Measurements from ENCODE around the gene PSKH1.

Gene PSKH1

DNA sequence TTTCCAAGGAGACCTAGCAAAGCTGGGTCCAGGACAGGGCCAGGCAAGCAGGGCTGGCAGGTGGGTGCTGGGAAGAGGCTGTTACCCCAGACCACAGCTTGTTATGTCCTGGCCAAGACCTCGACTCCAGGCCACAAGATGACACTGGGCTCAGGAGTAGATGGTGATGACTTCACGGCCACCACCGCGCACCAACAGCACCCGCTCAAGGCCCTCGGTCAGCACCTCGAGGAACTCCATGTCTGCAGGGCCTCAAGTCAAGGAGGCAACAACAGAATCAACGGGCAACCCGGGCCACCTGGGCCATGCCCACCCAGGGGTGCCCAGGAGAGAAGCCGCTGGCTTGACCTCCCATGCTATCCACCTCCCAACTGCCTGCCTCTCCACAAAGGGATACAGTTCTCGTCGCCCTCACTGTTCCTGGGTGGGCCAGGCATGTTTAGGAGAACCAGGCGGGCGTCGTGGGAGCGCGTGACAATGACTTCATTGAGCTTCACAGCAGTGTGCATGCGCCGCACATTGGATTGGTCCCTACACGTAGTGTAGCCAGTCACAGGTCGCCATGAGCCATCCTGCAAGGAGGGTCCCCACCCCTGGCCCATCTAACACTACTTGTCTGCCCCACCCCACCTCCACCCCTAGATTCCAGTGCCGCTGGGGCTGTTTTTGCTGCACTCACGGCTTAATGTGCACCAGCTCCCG, 51.8 kb downstream of the PSKH1 start:
- DNase-seq (ENCODE audit: low read depth) = no peak
- TF ChIP-seq, protein P1, sequence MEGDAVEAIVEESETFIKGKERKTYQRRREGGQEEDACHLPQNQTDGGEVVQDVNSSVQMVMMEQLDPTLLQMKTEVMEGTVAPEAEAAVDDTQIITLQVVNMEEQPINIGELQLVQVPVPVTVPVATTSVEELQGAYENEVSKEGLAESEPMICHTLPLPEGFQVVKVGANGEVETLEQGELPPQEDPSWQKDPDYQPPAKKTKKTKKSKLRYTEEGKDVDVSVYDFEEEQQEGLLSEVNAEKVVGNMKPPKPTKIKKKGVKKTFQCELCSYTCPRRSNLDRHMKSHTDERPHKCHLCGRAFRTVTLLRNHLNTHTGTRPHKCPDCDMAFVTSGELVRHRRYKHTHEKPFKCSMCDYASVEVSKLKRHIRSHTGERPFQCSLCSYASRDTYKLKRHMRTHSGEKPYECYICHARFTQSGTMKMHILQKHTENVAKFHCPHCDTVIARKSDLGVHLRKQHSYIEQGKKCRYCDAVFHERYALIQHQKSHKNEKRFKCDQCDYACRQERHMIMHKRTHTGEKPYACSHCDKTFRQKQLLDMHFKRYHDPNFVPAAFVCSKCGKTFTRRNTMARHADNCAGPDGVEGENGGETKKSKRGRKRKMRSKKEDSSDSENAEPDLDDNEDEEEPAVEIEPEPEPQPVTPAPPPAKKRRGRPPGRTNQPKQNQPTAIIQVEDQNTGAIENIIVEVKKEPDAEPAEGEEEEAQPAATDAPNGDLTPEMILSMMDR (IDR thresholded peaks at IDR 0.05; ENCODE audit: insufficient read depth, low read depth, low read length, missing control alignments) = no peak
- no peak overlapping the region for H3K4me3 ChIP-seq (ENCODE audit: low read depth, low read length)

DNA sequence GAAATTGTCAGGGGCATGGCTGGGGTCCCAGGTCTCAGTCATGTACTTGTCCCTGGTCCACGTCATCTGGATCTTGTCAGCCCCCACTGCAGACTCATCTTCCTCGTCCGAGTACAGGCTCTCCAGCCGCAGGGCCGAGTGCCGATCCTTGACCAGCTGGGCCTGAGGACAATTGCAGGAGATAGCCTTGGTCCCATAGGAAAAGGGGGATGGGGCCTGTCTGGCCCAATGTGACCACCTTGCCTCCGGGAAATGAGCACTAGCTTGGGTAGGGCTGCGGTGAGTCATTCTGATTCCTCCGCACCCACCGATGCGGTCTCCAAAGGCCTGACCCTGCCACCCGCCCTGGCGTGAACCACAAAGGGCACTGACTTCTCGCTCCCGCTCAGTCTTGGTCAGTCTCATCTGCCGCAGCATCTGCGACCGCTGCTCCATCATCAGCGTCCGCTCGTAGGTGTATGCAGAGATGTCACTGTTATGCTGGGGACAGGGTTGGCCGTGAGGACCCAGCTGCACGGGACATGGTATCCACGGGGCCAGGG, 52.4 kb downstream of the PSKH1 start:
- TF ChIP-seq, protein P1 (IDR thresholded peaks at IDR 0.05; ENCODE audit: insufficient read depth, low read depth, low read length, missing control alignments) = no peak
- no peak for DNase-seq (ENCODE audit: low read depth)
- H3K4me3 ChIP-seq (ENCODE audit: low read depth, low read length) = no peak overlapping the region

DNA sequence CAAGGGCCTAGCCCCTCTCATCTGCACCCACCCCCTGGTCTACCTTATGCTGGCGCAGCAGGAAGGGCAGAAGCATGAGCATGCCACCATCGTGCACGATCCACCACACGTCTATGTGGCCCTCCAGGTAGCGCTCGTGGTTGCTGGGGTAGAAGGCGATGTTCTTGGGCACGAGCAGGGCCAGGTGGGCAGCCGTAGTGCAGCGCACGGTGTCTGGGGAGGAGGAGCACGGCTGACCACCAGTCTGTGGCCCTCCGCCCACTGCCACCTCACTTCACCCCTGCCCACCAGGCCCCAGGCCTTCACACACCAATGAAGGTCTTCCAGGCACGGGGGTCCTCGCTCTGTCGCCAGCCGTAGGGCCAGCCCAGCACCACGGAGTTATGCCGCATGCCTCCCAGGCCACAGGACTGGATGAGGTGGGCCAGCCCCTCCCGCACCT, 53.1 kb downstream of the PSKH1 start:
- H3K4me3 ChIP-seq (ENCODE audit: low read depth, low read length) = no peak overlapping the region
- TF ChIP-seq, protein P1 (IDR thresholded peaks at IDR 0.05; ENCODE audit: insufficient read depth, low read depth, low read length, missing control alignments) = no peak

DNA sequence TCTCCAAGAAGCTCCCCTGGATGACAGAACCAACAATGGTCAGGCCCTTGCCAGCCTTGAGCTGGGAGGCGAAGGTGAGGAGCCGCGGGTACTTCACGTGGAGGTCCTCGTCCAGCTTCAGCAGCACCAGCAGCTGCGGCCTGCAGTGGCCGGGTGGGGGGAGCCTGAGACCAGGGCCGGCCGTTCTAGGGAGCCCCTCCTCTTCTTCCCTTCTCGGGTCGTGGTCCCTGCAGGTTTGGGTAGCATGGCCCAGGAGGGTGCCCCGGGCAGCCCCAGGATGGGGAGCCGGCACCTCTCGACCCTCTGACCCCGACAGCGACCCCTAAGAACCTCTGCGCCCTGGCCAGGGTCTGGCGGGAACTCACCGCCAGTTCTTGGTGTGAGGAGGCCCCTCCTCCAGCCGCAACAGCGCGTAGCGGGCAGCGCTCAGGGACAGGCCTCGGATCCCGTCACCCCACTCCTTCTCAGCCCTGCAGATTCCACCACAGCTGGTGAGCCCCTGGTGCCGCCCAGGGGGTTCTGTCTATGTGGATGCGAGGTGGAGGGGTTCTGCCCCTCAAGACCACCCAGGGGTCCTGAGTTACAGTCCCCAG, 54.0 kb downstream of the PSKH1 start:
- TF ChIP-seq, protein P1 (IDR thresholded peaks at IDR 0.05; ENCODE audit: insufficient read depth, low read depth, low read length, missing control alignments) = no peak
- H3K4me3 ChIP-seq (ENCODE audit: low read depth, low read length) = no peak overlapping the region
- DNase-seq (ENCODE audit: low read depth) = no peak

More for the DNA sequence above, 53.1 kb downstream of the PSKH1 start:
- DNase-seq (ENCODE audit: low read depth) = no peak

DNA sequence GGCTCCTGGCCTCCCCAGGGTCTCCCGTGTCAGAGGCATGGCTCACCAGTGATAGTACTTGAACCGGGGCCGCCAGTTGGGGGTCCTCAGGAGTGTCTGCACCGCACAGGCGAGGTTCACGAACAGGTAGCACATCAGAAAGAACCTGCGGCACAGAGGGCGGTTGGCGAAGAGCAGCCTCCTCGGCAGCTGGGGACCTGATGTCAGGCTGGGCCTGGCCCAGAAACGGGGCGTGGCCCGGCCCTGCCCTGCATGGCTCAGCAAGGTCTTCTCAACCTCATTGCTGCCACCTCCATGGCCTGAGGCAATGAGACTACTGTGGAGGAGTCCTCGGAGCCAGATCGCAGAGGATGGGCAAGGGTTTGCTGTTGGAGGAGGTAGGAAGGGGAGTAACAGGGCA, 55.0 kb downstream of the PSKH1 start:
- DNase-seq (ENCODE audit: low read depth) = no peak
- TF ChIP-seq, protein P1 (IDR thresholded peaks at IDR 0.05; ENCODE audit: insufficient read depth, low read depth, low read length, missing control alignments) = no peak
- no peak overlapping the region for H3K4me3 ChIP-seq (ENCODE audit: low read depth, low read length)

DNA sequence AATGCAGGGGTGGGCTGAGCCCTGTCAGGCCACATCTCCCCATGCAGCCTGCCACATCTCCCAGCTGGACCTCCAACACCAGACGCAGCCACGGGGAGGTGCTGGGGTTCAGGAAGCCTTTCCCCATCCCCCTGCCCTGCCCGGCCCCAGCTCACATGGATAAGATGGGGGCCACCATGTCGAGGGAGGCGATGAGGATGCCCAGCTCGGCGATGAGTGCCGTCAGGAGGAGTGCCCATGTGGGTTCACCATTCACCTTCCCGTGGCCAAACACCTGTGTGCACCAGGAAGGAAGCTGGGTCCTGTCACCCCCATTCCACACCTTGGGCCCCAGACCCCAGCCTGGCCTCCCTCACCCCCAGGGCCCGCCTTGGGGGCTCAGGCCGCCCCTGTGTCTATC, 56.6 kb downstream of the PSKH1 start:
- TF ChIP-seq, protein P1 (IDR thresholded peaks at IDR 0.05; ENCODE audit: insufficient read depth, low read depth, low read length, missing control alignments) = no peak
- H3K4me3 ChIP-seq (ENCODE audit: low read depth, low read length) = no peak overlapping the region
- no peak for DNase-seq (ENCODE audit: low read depth)
